Mucosa of rectum (tissue), 2 donors: ENCODE data around the gene DDX27.

ENCODE experiments used
- H3K27ac ChIP-seq, 2 donors: one replicate each; pipeline ENCODE4 v1.7.0; 2013; ENCODE audit warnings: inconsistent platforms in 2 of 2, low read depth in 2 of 2, low read length in 2 of 2
- H3K27me3 ChIP-seq, 2 donors: one replicate each; pipeline ENCODE4 v1.7.0; 2013; ENCODE audit warnings: low read length in 2 of 2; ENCODE audit not compliant: control insufficient read depth in 2 of 2, insufficient read depth in 2 of 2
- H3K36me3 ChIP-seq, 2 donors: one replicate each; pipeline ENCODE4 v1.7.0; 2013; ENCODE audit warnings: low read length in 2 of 2; ENCODE audit not compliant: control insufficient read depth in 2 of 2, insufficient read depth in 2 of 2
- H3K4me1 ChIP-seq, 2 donors: one replicate each; pipeline ENCODE4 v1.7.0; 2013; ENCODE audit warnings: low read length in 2 of 2, mild to moderate bottlenecking in 1 of 2; ENCODE audit not compliant: control insufficient read depth in 2 of 2, insufficient read depth in 2 of 2
- H3K4me3 ChIP-seq, 2 donors: one replicate each; pipeline ENCODE4 v1.7.0; 2013; ENCODE audit warnings: low read length in 2 of 2
- H3K9ac ChIP-seq, 2 donors: one replicate each; pipeline ENCODE4 v1.7.0; 2013; ENCODE audit warnings: low read length in 2 of 2, low read depth in 1 of 2, mild to moderate bottlenecking in 1 of 2
- H3K9me3 ChIP-seq, 2 donors: one replicate each; pipeline ENCODE4 v1.7.0; 2013; ENCODE audit warnings: low read length in 2 of 2; ENCODE audit not compliant: control insufficient read depth in 2 of 2
- donor health status: healthy.
- donor health status: Normal muscosa, but diverticular disease.

The DDX27 gene

DNA sequence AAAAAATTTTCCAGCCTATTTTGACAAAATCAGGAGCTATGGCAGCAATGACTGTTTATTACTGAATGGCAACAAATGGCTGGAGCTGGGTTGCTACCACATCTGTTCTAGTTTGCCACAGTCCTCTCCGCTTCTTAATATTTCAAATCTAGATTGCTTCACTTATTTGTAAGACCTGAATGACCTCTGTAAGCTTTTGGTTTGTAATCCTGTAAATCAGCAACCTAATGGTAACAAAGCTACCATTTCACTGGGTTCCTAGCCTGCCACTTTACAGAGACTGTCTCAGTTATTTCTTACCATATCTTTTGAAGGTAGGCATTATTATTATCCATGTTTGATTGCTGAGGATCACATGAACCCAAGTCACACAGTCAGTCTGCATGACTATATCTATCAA, 43.2 kb downstream of the DDX27 start:
- no peak overlapping the region for H3K27ac ChIP-seq
- H3K9ac ChIP-seq = no peak overlapping the region
- no peaks in the 10 kb centered on the region for H3K4me1 ChIP-seq
- H3K9me3 ChIP-seq = no peaks in the 10 kb centered on the region
- no peaks in the 10 kb centered on the region for H3K27me3 ChIP-seq
- H3K36me3 ChIP-seq = peaks cover 58 to 60% of the 10 kb centered on the region in 2 donors
- no peak overlapping the region for H3K4me3 ChIP-seq

DNA sequence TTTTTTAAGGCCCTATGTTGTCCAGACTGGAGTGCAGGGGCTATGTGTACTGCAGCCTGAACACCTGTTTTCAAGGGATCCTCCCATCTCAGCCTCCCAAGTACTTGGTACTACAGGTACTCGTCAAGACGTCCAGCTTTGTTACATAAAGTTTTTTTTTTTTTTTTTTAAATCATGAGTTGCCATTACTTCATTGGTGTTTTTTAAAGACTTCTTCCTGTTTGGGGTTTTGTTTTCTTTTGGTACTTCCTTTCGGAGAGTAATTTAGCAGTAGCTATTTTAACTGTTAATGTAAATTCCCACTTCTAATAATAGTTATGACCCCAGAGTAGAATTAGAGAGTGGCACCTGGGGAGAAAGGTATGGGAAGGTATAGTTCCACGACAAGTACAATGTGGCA, 48.1 kb downstream of the DDX27 start:
- Histone ChIP-seq H3K27ac (no peak overlapping the region), H3K27me3 (no peaks in the 10 kb centered on the region), H3K4me3 (peak overlapping the region in 1 of 2 donors; percentile 53), H3K36me3 (peaks cover 51 to 64% of the 10 kb centered on the region in 2 donors), H3K4me1 (no peaks in the 10 kb centered on the region), H3K9ac (no peak overlapping the region), H3K9me3 (no peaks in the 10 kb centered on the region)

GRCh38 chr20:49268600-49269365, 49.6 kb downstream of the DDX27 start:
- no peaks in the 10 kb centered on the region for H3K9me3 ChIP-seq
- no peak overlapping the region for H3K27ac ChIP-seq
- H3K27me3 ChIP-seq = no peaks in the 10 kb centered on the region
- no peak overlapping the region for H3K9ac ChIP-seq
- H3K4me1 ChIP-seq = no peaks in the 10 kb centered on the region
- peaks cover 40 to 56% of the 10 kb centered on the region in 2 donors for H3K36me3 ChIP-seq
- peak overlapping the region in 1 of 2 donors; percentile 33 for H3K4me3 ChIP-seq

GRCh38 chr20:49270177-49270576, 51.0 kb downstream of the DDX27 start:
- H3K9ac ChIP-seq = no peak overlapping the region
- no peak overlapping the region for H3K4me3 ChIP-seq
- no peaks in the 10 kb centered on the region for H3K9me3 ChIP-seq
- no peak overlapping the region for H3K27ac ChIP-seq
- H3K27me3 ChIP-seq = no peaks in the 10 kb centered on the region
- H3K4me1 ChIP-seq = no peaks in the 10 kb centered on the region
- peaks cover 34 to 45% of the 10 kb centered on the region in 2 donors for H3K36me3 ChIP-seq

GRCh38 chr20:49270736-49271135, 51.5 kb downstream of the DDX27 start:
- no peaks in the 10 kb centered on the region for H3K9me3 ChIP-seq
- no peaks in the 10 kb centered on the region for H3K4me1 ChIP-seq
- H3K27me3 ChIP-seq = no peaks in the 10 kb centered on the region
- H3K36me3 ChIP-seq = peaks cover 33 to 44% of the 10 kb centered on the region in 2 donors
- H3K27ac ChIP-seq = no peak overlapping the region
- no peak overlapping the region for H3K4me3 ChIP-seq
- no peak overlapping the region for H3K9ac ChIP-seq

GRCh38 chr20:49272654-49273053, 53.4 kb downstream of the DDX27 start:
- peaks cover 0 to 8% of the 10 kb centered on the region in 2 donors for H3K4me1 ChIP-seq
- no peak overlapping the region for H3K9ac ChIP-seq
- no peaks in the 10 kb centered on the region for H3K27me3 ChIP-seq
- no peak overlapping the region for H3K4me3 ChIP-seq
- H3K27ac ChIP-seq = no peak overlapping the region
- H3K9me3 ChIP-seq = no peaks in the 10 kb centered on the region
- H3K36me3 ChIP-seq = peaks cover 31 to 38% of the 10 kb centered on the region in 2 donors

GRCh38 chr20:49273696-49274277, 54.6 kb downstream of the DDX27 start:
- H3K9me3 ChIP-seq = no peaks in the 10 kb centered on the region
- H3K4me3 ChIP-seq = no peak overlapping the region
- no peak overlapping the region for H3K27ac ChIP-seq
- peaks cover 31 to 35% of the 10 kb centered on the region in 2 donors for H3K36me3 ChIP-seq
- no peaks in the 10 kb centered on the region for H3K27me3 ChIP-seq
- peaks cover 0 to 8% of the 10 kb centered on the region in 2 donors for H3K4me1 ChIP-seq
- no peak overlapping the region for H3K9ac ChIP-seq

- H3K9me3 ChIP-seq = peaks cover 0 to 3% of the 10 kb centered on the region in 2 donors
- H3K4me1 ChIP-seq = peaks cover 0 to 12% of the 10 kb centered on the region in 2 donors
- H3K9ac ChIP-seq = no peak overlapping the region
- no peak overlapping the region for H3K4me3 ChIP-seq
- peaks cover 30 to 35% of the 10 kb centered on the region in 2 donors for H3K36me3 ChIP-seq
- H3K27me3 ChIP-seq = no peaks in the 10 kb centered on the region
- H3K27ac ChIP-seq = no peak overlapping the region
These were observed 56.0 kb downstream of the DDX27 start for GRCh38 chr20:49275216-49275615.

DNA sequence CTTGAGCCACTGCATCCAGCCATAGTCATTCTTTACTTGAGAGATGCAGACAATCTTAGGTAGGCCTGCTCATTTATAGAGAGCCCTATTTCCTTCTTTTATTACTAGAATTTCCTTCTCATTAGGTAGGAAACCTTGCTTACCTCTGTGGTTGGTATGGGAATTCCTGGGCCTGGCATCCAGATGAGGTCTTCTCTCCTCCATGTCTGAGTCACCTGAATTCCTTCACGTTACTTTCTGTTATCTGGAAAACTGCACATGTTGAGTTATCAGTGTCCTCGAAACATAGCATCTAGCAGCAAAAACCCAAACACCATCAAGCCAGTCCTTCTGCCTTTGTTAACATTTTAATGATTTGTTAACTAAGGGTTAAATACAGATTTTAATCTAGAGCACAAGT, 56.4 kb downstream of the DDX27 start:
- H3K36me3 ChIP-seq = peaks cover 32 to 35% of the 10 kb centered on the region in 2 donors
- H3K4me1 ChIP-seq = peaks cover 0 to 12% of the 10 kb centered on the region in 2 donors
- H3K9ac ChIP-seq = no peak overlapping the region
- H3K9me3 ChIP-seq = peaks cover 2 to 6% of the 10 kb centered on the region in 2 donors
- H3K27ac ChIP-seq = no peak overlapping the region
- no peaks in the 10 kb centered on the region for H3K27me3 ChIP-seq
- no peak overlapping the region for H3K4me3 ChIP-seq

GRCh38 chr20:49276161-49276960, 57.1 kb downstream of the DDX27 start:
- Histone ChIP-seq H3K36me3 (peaks cover 32 to 35% of the 10 kb centered on the region in 2 donors), H3K27ac (peak overlapping the region; percentile 96 to 97), H3K4me3 (peak overlapping the region; percentile 93 to 98), H3K9ac (peak overlapping the region; percentile 86 to 94), H3K27me3 (no peaks in the 10 kb centered on the region), H3K4me1 (peaks cover 0 to 12% of the 10 kb centered on the region in 2 donors), H3K9me3 (peaks cover 9 to 13% of the 10 kb centered on the region in 2 donors)
